ENCODE measurements around the gene SHB.

DNA sequence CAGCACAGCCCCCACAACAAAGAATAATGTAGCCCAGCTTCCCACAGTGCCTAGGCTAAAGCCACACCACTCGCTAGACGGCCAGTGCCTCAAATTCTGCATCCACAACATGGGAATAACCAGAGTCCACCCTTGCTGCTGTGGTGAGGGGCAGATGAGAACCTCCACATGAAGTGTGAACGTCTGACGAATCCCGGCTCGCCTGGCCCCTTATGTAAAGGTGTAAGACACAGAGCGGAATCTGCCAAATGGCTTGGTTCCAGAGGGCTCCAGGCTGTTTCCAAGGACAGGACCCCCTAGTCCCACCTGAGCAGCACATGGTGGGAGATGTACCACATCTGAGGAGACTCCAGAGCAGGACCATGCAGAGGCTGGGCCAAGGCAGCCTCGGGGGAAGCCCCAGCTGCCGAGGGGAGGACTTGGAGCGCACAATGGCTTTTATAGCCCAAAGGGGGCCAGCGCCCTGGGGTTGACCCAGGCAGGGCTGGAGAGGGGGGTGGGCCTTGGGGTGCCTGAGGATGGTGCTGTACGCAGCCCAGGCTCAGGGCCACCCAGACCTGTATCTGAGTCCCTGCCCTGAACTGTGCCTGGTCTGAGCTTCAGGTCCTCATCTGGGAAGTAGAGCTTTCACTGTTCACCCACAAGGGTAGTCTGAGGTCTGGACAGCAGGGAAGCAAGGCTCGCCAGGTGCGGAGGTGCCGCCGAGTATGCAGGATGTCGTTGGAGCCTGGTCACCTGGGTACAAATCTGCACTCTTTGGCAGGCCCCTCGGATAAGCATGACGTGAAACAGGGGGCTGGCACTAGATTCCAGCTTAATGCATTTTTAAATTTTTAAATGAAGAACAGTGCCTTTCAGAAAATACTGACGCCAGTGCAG is 140.2 kb downstream of the SHB start:
- TF ChIP-seq, protein P1, sequence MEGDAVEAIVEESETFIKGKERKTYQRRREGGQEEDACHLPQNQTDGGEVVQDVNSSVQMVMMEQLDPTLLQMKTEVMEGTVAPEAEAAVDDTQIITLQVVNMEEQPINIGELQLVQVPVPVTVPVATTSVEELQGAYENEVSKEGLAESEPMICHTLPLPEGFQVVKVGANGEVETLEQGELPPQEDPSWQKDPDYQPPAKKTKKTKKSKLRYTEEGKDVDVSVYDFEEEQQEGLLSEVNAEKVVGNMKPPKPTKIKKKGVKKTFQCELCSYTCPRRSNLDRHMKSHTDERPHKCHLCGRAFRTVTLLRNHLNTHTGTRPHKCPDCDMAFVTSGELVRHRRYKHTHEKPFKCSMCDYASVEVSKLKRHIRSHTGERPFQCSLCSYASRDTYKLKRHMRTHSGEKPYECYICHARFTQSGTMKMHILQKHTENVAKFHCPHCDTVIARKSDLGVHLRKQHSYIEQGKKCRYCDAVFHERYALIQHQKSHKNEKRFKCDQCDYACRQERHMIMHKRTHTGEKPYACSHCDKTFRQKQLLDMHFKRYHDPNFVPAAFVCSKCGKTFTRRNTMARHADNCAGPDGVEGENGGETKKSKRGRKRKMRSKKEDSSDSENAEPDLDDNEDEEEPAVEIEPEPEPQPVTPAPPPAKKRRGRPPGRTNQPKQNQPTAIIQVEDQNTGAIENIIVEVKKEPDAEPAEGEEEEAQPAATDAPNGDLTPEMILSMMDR (IDR thresholded peaks at IDR 0.05; ENCODE audit: low read length) = no peak
- TF ChIP-seq EZH2 (IDR thresholded peaks at IDR 0.05; ENCODE audit: borderline replicate concordance, low read length) = no peak

Data from OCI-LY1 (cell line).